Measurements from ENCODE around the gene RPLP2. TPM values are rescaled to one million over a fixed set of nuclear protein-coding genes. Genes with fewer than 3 reads are reported as not detected.

Gene RPLP2
- polyA plus RNA-seq, 1 donor, result 1,325 TPM

- no CpG with 5 or more reads among the region's 22 CpGs for WGBS (ENCODE audit: insufficient coverage, low lambda C conversion rate)
- no peaks in the 10 kb centered on the region for H3K27me3 ChIP-seq (ENCODE audit: control insufficient read depth, insufficient read depth, low read length)
- no peak for DNase-seq
Measured at GRCh38 chr11:837189-837989, 27.6 kb downstream of the RPLP2 start.

GRCh38 chr11:837990-838307 lies 28.2 kb downstream of the RPLP2 start:
- DNase-seq, result no peak
- Histone ChIP-seq H3K27me3 (ENCODE audit: control insufficient read depth, insufficient read depth, low read length) (no peaks in the 10 kb centered on the region), H3K4me1 (ENCODE audit: control insufficient read depth, insufficient read depth, low read length) (peaks cover 51% of the 10 kb centered on the region), H3K27ac (ENCODE audit: low read length) (peak overlapping the region; percentile 13), H3K9me3 (ENCODE audit: control insufficient read depth, low read depth, low read length) (no peaks in the 10 kb centered on the region), H3K4me3 (ENCODE audit: low read length) (no peak overlapping the region), H3K36me3 (ENCODE audit: control insufficient read depth, insufficient read depth, low read length) (peaks cover 56% of the 10 kb centered on the region)
- WGBS (ENCODE audit: insufficient coverage, low lambda C conversion rate), result no CpG with 5 or more reads among the region's 8 CpGs

More at GRCh38 chr11:837189-837989, 27.6 kb downstream of the RPLP2 start:
- Histone ChIP-seq H3K4me3 (ENCODE audit: low read length) (no peak overlapping the region), H3K4me1 (ENCODE audit: control insufficient read depth, insufficient read depth, low read length) (peaks cover 53% of the 10 kb centered on the region), H3K9me3 (ENCODE audit: control insufficient read depth, low read depth, low read length) (no peaks in the 10 kb centered on the region), H3K27ac (ENCODE audit: low read length) (no peak overlapping the region), H3K36me3 (ENCODE audit: control insufficient read depth, insufficient read depth, low read length) (peaks cover 56% of the 10 kb centered on the region)

GRCh38 chr11:838441-839279 lies 28.9 kb downstream of the RPLP2 start:
- H3K4me1 ChIP-seq (ENCODE audit: control insufficient read depth, insufficient read depth, low read length), result peaks cover 56% of the 10 kb centered on the region
- peak; percentile 68 to 82 for DNase-seq
- H3K9me3 ChIP-seq (ENCODE audit: control insufficient read depth, low read depth, low read length), result peaks cover 3% of the 10 kb centered on the region
- H3K27ac ChIP-seq (ENCODE audit: low read length), result peak overlapping the region; percentile 61
- H3K27me3 ChIP-seq (ENCODE audit: control insufficient read depth, insufficient read depth, low read length), result peaks cover 7% of the 10 kb centered on the region
- no CpG with 5 or more reads among the region's 17 CpGs for WGBS (ENCODE audit: insufficient coverage, low lambda C conversion rate)
- no peak overlapping the region for H3K4me3 ChIP-seq (ENCODE audit: low read length)
- peaks cover 56% of the 10 kb centered on the region for H3K36me3 ChIP-seq (ENCODE audit: control insufficient read depth, insufficient read depth, low read length)

DNA sequence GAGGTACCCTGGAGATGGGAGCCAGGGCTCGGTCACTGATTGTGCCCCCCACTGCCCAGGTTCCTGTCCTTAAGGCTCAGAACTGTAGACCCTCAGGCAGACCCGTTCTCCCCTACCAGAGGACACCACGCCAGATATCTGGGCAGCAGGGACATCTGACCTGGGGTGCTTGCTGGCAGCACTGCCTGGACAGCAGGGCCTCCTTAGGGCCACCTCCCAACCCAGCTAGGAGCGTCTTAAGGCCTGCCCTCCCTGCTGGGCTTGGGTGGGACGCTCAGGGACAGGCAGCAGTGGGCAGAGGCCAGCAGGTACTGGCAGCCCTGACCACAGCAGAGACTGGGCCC lies 29.5 kb downstream of the RPLP2 start:
- H3K27ac ChIP-seq (ENCODE audit: low read length), result peak overlapping the region; percentile 61
- no peak overlapping the region for H3K4me3 ChIP-seq (ENCODE audit: low read length)
- no peak for DNase-seq
- H3K27me3 ChIP-seq (ENCODE audit: control insufficient read depth, insufficient read depth, low read length), result peaks cover 13% of the 10 kb centered on the region
- peaks cover 3% of the 10 kb centered on the region for H3K9me3 ChIP-seq (ENCODE audit: control insufficient read depth, low read depth, low read length)
- peaks cover 60% of the 10 kb centered on the region for H3K4me1 ChIP-seq (ENCODE audit: control insufficient read depth, insufficient read depth, low read length)
- H3K36me3 ChIP-seq (ENCODE audit: control insufficient read depth, insufficient read depth, low read length), result peaks cover 56% of the 10 kb centered on the region
- WGBS (ENCODE audit: insufficient coverage, low lambda C conversion rate), result no CpG with 5 or more reads among the region's 5 CpGs

DNA sequence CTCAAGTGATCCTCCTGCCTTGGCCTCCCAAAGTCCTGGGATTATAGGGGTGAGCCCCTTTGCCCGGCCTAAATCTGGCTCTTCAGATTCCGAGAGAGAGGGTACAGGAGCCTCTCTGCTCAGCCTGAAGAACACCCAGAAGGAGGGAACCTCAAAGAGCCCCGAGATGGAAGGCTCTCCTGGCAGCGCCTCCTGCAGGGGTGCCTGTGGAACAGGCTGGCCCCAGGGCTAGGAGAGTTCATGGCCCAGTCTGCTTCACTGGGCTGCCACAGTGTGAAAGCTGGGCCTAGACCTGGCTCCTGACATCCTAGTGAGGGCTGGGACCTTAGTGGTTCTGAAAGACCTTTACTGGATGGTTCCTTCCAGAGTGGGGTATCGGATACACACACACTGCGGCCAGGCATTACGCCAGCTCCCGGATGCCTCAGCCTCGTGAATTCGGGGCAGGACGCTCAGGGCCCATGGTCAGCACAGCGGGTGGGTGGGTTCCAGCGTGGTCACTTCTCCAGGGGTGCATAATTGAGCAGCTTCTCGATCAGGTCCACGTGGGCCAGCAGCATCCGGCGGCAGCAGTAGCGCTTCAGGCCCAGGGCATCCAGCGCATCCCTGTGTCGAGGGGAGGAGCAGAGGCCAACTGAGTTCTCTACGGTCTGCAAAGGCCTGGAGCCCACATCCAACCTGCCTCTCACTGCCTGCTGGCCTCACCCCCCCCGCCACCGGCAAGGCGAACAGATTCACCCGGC lies 30.3 kb downstream of the RPLP2 start:
- no peak overlapping the region for H3K4me3 ChIP-seq (ENCODE audit: low read length)
- peaks cover 53% of the 10 kb centered on the region for H3K36me3 ChIP-seq (ENCODE audit: control insufficient read depth, insufficient read depth, low read length)
- H3K4me1 ChIP-seq (ENCODE audit: control insufficient read depth, insufficient read depth, low read length), result peaks cover 59% of the 10 kb centered on the region
- DNase-seq, result no peak
- H3K27ac ChIP-seq (ENCODE audit: low read length), result no peak overlapping the region
- peaks cover 20% of the 10 kb centered on the region for H3K27me3 ChIP-seq (ENCODE audit: control insufficient read depth, insufficient read depth, low read length)
- H3K9me3 ChIP-seq (ENCODE audit: control insufficient read depth, low read depth, low read length), result peaks cover 3% of the 10 kb centered on the region
- WGBS (ENCODE audit: insufficient coverage, low lambda C conversion rate), result no CpG with 5 or more reads among the region's 25 CpGs

GRCh38 chr11:841981-842369 lies 32.2 kb downstream of the RPLP2 start:
- Histone ChIP-seq H3K27ac (ENCODE audit: low read length) (no peak overlapping the region), H3K36me3 (ENCODE audit: control insufficient read depth, insufficient read depth, low read length) (peaks cover 40% of the 10 kb centered on the region), H3K4me1 (ENCODE audit: control insufficient read depth, insufficient read depth, low read length) (peaks cover 48% of the 10 kb centered on the region), H3K9me3 (ENCODE audit: control insufficient read depth, low read depth, low read length) (peaks cover 3% of the 10 kb centered on the region), H3K4me3 (ENCODE audit: low read length) (peak overlapping the region; percentile 96), H3K27me3 (ENCODE audit: control insufficient read depth, insufficient read depth, low read length) (peaks cover 32% of the 10 kb centered on the region)
- WGBS (ENCODE audit: insufficient coverage, low lambda C conversion rate), result no CpG with 5 or more reads among the region's 27 CpGs
- DNase-seq, result no peak

DNA sequence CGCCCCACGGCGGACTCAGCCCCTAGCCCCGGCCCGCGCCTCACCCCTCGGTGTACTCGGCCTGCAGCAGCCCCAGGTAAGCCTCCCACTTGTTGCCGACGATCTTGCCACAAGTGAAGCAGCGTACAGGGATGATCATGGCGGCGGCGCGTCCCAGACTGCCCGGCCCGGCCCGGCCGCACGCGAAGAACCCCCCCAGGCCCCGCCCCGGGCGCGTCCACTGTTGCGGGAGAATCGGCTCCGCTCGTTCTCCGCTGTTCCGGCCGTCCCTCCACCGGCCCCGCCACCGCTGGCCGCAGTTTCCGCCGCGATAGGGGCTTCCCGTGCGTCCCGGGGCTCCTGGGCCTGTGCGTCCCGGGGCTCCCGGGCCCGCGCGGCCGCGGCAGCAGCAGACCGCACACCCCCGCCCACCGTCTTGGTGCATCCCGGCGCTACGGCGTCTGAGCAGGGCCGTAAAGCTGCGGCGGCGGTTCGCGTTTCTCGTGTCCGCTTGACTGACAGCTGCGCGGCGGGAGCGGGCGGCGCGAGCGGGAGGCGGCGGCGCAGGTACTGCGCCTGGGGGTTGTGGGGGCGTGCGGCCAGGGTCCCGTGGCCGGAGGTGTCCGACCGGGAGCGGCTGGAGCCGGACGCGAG lies 32.7 kb downstream of the RPLP2 start, which contains the start of the genes POLR2L and TSPAN4:
Gene POLR2L (minus strand): TSS at position 160 of the 633 bp plus-strand sequence. CDS start 21 bp downstream, at position 139.
Gene TSPAN4 (plus strand): TSS at position 483 of the 633 bp plus-strand sequence. CDS start 7,453 bp downstream, outside the sequence.
- Histone ChIP-seq H3K9me3 (ENCODE audit: control insufficient read depth, low read depth, low read length) (peaks cover 3% of the 10 kb centered on the region), H3K4me3 (ENCODE audit: low read length) (peak within 1 kb of the TSS; percentile 96), H3K4me1 (ENCODE audit: control insufficient read depth, insufficient read depth, low read length) (peaks cover 44% of the 10 kb centered on the region), H3K27me3 (ENCODE audit: control insufficient read depth, insufficient read depth, low read length) (peaks cover 32% of the 10 kb centered on the region), H3K27ac (ENCODE audit: low read length) (peak within 1 kb of the TSS; percentile 60), H3K36me3 (ENCODE audit: control insufficient read depth, insufficient read depth, low read length) (peaks cover 35% of the 10 kb centered on the region)
- WGBS (ENCODE audit: insufficient coverage, low lambda C conversion rate), result no CpG with 5 or more reads among the region's 87 CpGs
- DNase-seq, result peak; percentile 71 to 90

GRCh38 chr11:843086-843734 lies 33.4 kb downstream of the RPLP2 start:
- WGBS (ENCODE audit: insufficient coverage, low lambda C conversion rate), result no CpG with 5 or more reads among the region's 53 CpGs
- DNase-seq, result no peak
- Histone ChIP-seq H3K9me3 (ENCODE audit: control insufficient read depth, low read depth, low read length) (peaks cover 3% of the 10 kb centered on the region), H3K4me3 (ENCODE audit: low read length) (peak overlapping the region; percentile 50), H3K4me1 (ENCODE audit: control insufficient read depth, insufficient read depth, low read length) (peaks cover 40% of the 10 kb centered on the region), H3K27me3 (ENCODE audit: control insufficient read depth, insufficient read depth, low read length) (peaks cover 38% of the 10 kb centered on the region), H3K27ac (ENCODE audit: low read length) (peak overlapping the region; percentile 60), H3K36me3 (ENCODE audit: control insufficient read depth, insufficient read depth, low read length) (peaks cover 28% of the 10 kb centered on the region)

- Histone ChIP-seq H3K9me3 (ENCODE audit: control insufficient read depth, low read depth, low read length) (peaks cover 3% of the 10 kb centered on the region), H3K27me3 (ENCODE audit: control insufficient read depth, insufficient read depth, low read length) (peaks cover 46% of the 10 kb centered on the region), H3K4me3 (ENCODE audit: low read length) (peak overlapping the region; percentile 50), H3K36me3 (ENCODE audit: control insufficient read depth, insufficient read depth, low read length) (peaks cover 20% of the 10 kb centered on the region), H3K27ac (ENCODE audit: low read length) (peak overlapping the region; percentile 60), H3K4me1 (ENCODE audit: control insufficient read depth, insufficient read depth, low read length) (peaks cover 40% of the 10 kb centered on the region)
- peak; percentile 63 to 64 for DNase-seq
- WGBS (ENCODE audit: insufficient coverage, low lambda C conversion rate), result no CpG with 5 or more reads among the region's 25 CpGs
Measured at GRCh38 chr11:843818-844692, 34.3 kb downstream of the RPLP2 start.

All from large intestine (tissue), 3 donors.